Retinal pigment epithelial cell (primary cell): Measurements from ENCODE around the gene CCDC61.

Experiments used
- DNase-seq: peaks from one replicate; pipeline ENCODE4 v3.0.0-alpha.2; 2010; ENCODE audit warnings: low read depth
- H3K4me3 ChIP-seq: 2 replicates; pipeline ENCODE4 v1.5.1; 2011; ENCODE audit warnings: mild to moderate bottlenecking, low read length, control low read depth, moderate library complexity
- CTCF ChIP-seq: conservative IDR thresholded peaks from 2 replicates; pipeline ENCODE4 v1.5.1; 2011; ENCODE audit warnings: low read depth, low read length, control low read depth, inconsistent platforms

Gene CCDC61

GRCh38 chr19:45967246-45967645 is 28.0 kb upstream of the CCDC61 start:
- DNase-seq, result no peak
- no peak for TF ChIP-seq CTCF
- H3K4me3 ChIP-seq, result no peak overlapping the region

- no peak for DNase-seq
- H3K4me3 ChIP-seq, result no peak overlapping the region
- TF ChIP-seq CTCF, result no peak
Measured at GRCh38 chr19:45968626-45969025, 26.6 kb upstream of the CCDC61 start.

- no peak overlapping the region for H3K4me3 ChIP-seq
- TF ChIP-seq CTCF, result no peak
- no peak for DNase-seq
Measured at GRCh38 chr19:45969676-45970075, 25.6 kb upstream of the CCDC61 start.

- TF ChIP-seq CTCF, result no peak
- H3K4me3 ChIP-seq, result no peak overlapping the region
- DNase-seq, result no peak
Measured at GRCh38 chr19:45971260-45971902, 23.9 kb upstream of the CCDC61 start.

- H3K4me3 ChIP-seq, result no peak overlapping the region
- no peak for DNase-seq
- TF ChIP-seq CTCF, result no peak
Measured at GRCh38 chr19:45972081-45972946, 23.0 kb upstream of the CCDC61 start.

GRCh38 chr19:45972947-45973540 is 22.2 kb upstream of the CCDC61 start:
- no peak for DNase-seq
- H3K4me3 ChIP-seq, result no peak overlapping the region
- TF ChIP-seq CTCF, result no peak
